SKM-1 (cell line): ENCODE results near the gene SLC38A3.

Source experiments
- DNase-seq: peaks from one replicate; lab custom pipeline; 2025; ENCODE audit not compliant: unreplicated experiment; lab: John Stamatoyannopoulos, UW

The SLC38A3 gene

GRCh38 chr3:50168791-50169190 lies 36.3 kb upstream of the SLC38A3 start:
- no peak for DNase-seq

GRCh38 chr3:50169232-50169832 lies 35.7 kb upstream of the SLC38A3 start:
- no peak for DNase-seq

GRCh38 chr3:50169858-50170257 lies 35.2 kb upstream of the SLC38A3 start:
- DNase-seq, result no peak

- no peak for DNase-seq
Observed at GRCh38 chr3:50170689-50171088, 34.4 kb upstream of the SLC38A3 start.

- DNase-seq, result no peak
Observed at GRCh38 chr3:50171540-50172301, 33.4 kb upstream of the SLC38A3 start.

- DNase-seq, result no peak
Observed at GRCh38 chr3:50172626-50173220, 32.3 kb upstream of the SLC38A3 start.

- peak; percentile 47 for DNase-seq
Observed at GRCh38 chr3:50173685-50174516, 31.2 kb upstream of the SLC38A3 start.

GRCh38 chr3:50174517-50174895 lies 30.6 kb upstream of the SLC38A3 start:
- no peak for DNase-seq

GRCh38 chr3:50174947-50175524 lies 30.0 kb upstream of the SLC38A3 start:
- DNase-seq, result no peak

- DNase-seq, result no peak
Observed at GRCh38 chr3:50177346-50177745, 27.7 kb upstream of the SLC38A3 start.

GRCh38 chr3:50179710-50180109 lies 25.4 kb upstream of the SLC38A3 start:
- DNase-seq, result no peak

GRCh38 chr3:50181985-50182384 lies 23.1 kb upstream of the SLC38A3 start:
- no peak for DNase-seq

- DNase-seq, result no peak
Observed at GRCh38 chr3:50182533-50183099, 22.5 kb upstream of the SLC38A3 start.

GRCh38 chr3:50183755-50184154 lies 21.3 kb upstream of the SLC38A3 start:
- DNase-seq, result no peak

- no peak for DNase-seq
Observed at GRCh38 chr3:50184242-50184978, 20.7 kb upstream of the SLC38A3 start.

- DNase-seq, result no peak
Observed at GRCh38 chr3:50185230-50185629, 19.8 kb upstream of the SLC38A3 start.

- DNase-seq, result no peak
Observed at GRCh38 chr3:50186096-50186495, 19.0 kb upstream of the SLC38A3 start.

- no peak for DNase-seq
Observed at GRCh38 chr3:50187750-50188149, 17.3 kb upstream of the SLC38A3 start.

- peak; percentile 73 for DNase-seq
Observed at GRCh38 chr3:50189274-50189673, 15.8 kb upstream of the SLC38A3 start.

GRCh38 chr3:50189989-50190388 lies 15.1 kb upstream of the SLC38A3 start:
- DNase-seq, result no peak
